Fibroblast of skin of left biceps (primary cell): ENCODE data around the gene PRRC1.
"Not testable (repeated sequence)": the region's sequence is repeated elsewhere in the genome, so short reads cannot be mapped to it uniquely, and the experiment has no call there.

Experiments
- DNase-seq, 2 experiments: peaks; one replicate each; pipeline ENCODE4 v3.0.0-alpha.2; 2013; ENCODE audit warnings: low read depth in 2 of 2

PRRC1 gene

DNA sequence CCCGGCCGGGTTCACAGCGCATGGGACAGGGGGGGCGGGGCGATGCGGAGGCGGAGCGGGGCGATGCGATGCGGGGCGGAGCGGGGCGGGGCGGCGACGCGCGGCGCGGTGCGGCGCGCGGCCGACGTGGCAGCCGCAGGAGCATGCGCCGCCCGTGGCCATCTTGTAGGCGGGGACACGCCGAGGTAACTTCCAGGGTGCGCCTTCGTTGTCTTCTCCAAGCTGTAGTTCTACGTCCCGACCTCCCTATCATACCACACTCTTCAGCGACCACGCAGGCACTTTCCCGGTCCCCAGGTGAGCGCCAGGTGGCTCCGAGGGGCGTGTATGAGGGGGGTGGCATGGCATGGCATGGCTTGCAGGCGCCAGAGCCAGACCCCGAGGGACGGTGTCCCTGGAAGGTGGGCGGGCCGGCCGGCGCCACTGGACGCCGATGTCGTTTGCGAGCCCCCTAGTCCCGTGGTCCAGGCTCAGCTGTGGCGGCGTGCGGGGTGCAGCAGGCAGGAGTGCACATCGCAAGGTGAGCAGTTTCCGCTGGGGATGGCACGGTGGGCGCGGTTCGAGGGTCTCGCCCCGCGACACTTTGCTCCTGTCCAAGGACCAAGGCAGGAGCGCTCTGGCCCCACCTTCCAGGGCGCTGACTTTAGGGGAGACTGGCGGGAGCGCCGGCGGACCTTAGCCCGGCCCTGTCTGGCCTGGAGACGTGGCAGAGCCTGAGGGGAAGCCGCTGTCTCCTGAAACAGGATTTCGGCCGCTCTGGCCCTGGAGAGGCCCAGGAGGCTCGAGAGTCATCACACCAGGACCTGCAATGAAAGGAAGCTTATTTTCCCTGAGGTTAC lies at the start of gene PRRC1:
TSS of gene PRRC1 (plus strand) at position 161 of the 839 bp plus-strand sequence. CDS start 5,840 bp downstream, outside the sequence.
- peak; percentile 43 to 49 for DNase-seq

DNA sequence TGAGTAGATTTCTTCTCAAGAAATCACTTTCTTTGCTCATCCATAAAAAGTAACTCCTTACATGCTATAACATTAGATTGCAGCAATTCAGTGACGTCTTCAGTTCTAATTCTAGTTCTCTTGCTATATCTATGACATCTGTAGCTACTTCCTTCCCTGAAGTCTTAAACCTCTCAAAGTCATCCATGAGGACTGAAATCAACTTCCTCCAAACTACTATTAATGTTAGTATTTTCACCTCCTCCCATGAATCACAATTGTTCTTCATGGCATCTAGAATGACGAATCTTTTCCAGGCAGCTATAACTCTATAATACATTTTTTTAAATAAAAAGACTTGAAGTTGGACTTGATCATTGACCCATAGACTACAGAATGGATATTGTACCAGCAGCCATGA lies 46.2 kb upstream of the PRRC1 start:
- no peak for DNase-seq

DNA sequence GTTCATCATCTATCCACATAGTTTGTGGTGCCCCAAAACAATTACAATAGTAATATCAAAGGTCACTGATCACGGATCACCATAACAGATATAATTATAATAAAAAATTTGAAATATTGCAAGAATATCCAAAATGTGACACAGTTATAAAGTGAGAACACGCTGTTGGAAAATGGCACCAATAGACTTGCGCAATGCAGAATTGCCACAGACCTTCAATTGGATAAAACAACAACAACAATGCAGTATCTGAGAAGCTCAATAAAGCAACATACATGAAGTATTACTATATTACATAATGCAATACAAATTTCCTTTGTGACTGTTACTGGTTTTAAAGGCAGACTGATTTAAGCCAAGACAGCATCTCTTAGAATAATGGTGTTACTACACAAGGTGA lies 44.7 kb upstream of the PRRC1 start:
- no peak for DNase-seq

DNA sequence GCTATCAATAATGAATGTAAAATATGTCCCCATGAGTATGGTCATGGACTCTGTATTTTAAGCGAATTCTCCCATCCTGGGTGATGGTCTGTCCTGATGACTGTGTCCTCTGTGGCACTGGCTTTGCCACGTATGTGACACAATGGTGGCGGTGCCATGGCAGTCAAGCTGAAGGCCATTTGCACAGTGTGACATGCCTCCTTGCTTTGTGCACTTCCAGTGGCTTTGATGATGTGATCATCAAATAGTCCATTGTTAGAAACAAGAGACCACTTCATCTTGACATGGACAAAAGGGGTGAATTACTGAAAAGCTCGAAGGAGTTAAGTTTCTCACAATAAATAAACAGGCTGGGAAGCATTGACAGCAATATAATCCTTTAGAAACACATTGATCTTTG lies 31.0 kb upstream of the PRRC1 start:
- DNase-seq, result no peak

DNA sequence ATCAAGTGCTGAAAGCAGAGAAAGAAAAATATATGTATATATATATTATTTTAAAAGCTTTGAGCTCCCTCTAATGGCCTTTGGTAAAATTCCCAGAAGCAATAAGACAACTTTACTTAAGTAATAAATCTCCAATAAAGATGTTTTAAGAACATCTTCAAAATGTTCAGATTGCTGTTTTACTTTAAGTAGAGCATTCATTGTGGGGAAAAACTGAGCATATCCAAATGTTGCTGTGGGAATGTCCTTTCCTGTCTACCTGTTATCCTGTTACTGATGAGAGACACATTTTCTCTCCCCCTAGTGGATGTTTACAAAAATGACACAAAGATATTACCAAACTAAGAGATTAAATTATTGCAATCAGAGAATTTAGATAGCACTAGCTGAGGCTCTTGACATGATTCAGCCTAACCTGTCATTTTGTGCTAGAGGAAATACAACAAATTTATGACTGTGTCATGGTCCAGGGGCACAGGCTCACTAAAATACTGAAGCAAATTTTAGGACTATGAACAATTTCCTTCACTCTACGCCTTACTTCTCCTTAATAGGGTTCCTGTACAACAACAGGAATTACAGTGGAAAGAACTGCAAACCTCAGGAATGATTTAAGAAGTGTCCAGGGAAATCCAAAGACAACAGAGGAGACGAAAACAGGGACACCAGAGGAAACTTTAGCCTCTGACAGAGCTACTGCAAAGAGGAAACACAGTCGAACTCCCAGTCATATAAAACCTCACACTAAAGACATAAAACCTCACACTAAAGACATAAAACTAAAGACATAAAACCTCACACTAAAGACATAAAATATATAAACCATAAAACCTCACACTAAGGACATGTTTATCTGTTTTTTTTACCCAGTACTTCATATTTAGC lies 24.3 kb upstream of the PRRC1 start:
- peak; percentile 10 to 29 for DNase-seq

DNA sequence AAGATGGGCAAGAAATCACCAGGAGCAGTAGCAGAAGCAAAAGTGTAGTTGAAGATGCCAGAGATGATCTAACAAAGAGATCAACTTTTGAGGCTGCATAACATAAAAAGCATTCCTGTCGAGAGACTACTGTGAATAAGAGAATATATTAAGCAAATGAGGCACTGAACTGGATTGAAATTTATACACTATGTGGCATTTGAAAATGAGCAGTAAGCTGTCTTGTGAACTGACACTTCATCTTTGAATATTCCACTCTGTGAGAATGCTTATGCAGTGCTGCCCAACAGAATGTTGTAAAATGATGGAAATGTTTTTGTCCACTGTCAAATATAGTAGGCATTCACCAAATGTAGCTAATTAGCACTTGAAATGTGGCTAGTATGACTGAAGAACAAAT lies 18.9 kb upstream of the PRRC1 start:
- DNase-seq, result no peak

DNA sequence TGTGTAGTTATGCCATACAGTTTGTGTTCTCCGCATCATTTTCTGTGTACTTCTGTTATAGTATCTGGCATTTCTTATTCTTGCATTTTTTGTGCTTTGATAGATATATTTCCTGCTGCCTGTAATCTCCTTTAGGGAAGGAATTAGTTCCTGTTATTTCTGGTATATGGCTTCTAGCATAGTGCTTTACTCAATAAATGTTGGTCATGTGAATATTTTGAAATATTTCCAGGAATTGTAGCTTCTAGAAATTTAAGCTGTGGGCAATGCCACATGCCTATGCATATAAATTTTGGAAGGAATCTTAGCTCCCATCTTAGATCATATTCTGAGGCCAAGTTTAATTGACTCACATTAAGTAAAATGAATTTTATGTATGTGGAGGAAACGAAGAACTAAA lies 11.5 kb upstream of the PRRC1 start:
- no peak for DNase-seq

DNA sequence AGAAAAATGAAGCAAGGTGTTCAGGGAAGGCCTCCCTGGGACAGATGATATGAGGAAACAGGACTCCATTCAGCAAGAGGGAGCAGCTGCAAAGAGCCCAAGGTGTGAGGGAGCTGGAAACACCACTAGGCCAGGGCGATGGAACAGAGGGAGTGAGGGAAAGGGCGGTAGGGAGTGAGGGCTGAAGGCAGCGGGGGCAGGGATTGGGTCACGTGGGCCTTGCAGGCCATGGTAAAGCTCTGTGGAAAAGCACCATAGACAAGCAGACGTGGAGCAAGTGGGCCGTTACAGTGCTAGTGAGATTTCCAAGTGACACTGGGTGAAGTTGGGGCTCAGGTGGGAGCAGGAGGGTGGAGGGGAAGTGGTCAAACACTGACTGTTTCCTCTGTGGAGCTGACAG lies 10.8 kb upstream of the PRRC1 start:
- DNase-seq, result no peak

DNA sequence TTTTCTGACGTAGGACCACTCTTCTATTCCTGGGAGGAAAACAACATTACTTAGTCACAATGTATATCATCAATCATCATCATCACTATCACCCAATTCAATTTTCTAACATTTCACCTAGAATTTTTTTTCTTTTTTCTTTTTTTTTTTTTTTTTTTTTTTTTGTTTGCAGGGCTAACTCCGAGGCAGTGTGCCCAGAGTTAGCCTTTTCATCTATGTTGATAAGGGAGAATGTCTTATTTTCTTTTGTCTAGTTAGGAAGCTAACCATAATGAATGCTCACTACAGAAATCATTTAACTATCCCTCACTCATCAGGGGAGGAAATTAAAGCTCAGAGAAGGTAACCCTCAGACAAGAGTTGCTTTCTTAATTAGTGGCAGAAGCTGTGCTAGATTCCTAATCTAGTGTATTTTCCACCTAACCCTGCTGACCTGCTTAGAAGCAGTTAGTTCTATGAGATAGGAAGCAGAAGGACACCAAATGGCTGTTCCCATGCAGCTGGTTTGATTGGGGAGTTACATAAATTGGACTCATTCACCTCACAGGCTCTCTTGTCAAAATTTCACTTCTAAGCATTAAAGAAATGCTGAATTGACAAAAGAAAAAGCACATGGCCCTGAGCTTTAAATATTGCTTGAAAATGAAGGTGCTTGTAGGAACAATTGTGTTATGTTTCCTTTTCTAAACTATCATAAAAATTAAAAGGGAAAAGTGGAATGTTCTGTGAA lies 8.6 kb upstream of the PRRC1 start:
- no peak for DNase-seq

DNA sequence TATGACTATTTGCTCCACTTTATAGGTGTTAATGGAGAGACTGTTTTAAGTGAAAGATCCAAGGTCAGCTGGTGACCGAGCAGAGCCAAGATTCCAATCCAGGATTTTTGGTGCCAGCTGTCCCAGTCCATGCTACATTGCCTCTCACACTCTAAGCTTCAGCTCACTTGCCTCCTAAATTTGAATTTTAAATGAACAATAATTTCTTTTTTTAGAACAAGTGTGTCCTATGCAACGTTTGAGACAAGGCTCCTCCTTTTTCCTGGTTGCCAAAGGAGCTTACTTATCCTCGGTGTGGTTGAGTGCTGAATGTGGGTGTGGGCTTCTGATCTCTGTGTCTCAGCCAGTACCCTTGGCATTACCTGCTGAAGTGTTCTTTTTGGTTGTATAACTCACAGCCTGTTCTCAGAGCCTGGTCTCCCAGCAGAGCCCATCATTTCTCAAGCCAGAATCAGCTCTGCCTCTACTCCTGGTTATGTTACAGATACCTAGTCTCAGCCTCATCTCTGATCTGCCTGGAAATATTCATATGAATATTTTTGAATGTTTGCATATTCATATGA lies 4.0 kb upstream of the PRRC1 start:
- no peak for DNase-seq

DNA sequence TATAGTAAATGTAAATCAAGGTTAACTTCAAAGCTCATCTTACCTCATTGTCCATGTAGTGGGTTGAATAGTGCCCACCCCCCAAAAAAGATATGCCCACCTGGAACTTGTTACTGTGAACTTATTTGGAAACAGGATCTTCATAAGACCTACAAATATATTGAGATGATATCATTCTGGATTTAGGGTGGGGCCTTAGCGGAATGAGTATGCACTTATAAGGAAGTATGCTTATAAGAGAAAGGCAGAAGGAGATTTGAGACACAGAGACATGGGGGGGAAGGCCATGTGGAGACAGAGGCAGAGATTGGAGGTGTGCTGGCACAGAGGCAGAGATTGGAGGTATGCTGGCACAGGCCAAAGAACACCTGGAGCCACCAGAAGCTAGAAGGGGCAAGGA lies 2.6 kb upstream of the PRRC1 start:
- no peak for DNase-seq

DNA sequence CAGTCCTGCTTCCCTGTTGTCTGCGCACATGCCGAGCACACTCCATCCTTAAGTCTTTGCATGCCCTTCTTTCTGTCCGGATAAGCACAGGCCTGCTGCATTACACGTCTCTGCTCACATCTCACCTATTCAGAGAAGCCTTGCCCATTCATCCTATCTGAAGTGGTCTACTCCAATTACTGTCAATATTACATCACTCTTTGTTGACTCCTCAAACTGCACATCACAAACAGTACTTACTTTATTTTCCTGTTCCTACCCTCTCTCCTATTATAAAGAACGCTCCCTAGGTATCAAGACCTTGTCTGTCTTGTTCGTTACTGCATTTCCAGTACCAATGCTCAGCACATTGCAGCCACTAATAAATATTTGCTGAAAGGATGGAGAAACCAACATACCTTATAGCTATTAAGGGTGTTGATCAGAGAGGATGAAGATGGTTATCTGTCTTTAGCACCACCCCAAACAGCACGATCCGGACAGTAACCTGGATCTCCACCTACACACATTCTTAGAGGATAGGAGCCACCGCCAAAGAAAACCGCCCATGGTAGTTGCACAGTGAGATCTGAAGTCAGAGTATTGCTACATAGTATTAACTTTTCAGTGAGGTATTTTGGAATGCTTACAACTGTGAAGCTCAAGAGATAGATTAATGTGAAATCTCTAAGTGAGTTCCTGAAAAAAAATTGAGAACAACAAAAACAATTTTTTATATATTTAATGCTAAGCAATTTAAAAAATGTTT lies 1.6 kb upstream of the PRRC1 start:
- DNase-seq, result no peak

DNA sequence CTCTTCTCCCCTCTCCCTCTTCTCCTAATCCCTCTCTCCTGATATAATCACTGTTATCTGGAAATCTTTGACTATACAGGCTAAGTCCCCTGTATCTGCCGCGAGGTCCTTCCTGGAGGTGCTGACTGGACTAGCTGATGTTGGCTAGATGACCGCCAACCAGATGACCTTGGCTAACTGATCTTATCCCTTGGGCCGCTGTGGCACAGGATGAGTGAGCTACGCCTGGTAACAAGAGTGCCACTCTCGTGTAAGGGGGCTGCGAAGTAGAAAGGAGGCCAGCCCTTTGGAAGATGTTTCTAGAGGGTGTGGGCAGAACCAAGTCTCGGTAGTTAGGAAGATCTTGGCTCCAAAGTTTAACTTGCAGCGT lies 345 bp upstream of the PRRC1 start:
- no peak for DNase-seq

DNA sequence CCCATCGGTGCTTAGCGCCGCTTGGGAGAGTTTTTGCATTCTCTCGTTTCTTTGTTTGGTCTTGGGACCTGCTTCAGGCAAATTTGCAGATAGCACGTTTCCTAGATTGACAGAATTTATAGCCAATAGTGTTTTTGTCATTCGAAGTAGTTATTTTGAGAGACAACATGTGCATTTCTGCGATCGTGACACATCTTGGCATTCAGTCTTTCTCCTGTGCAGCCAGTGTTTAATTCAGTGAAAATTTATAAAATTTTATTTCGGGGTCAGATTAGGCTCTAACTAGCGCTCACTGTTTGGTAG lies 830 bp downstream of the PRRC1 start:
- DNase-seq, result peak; percentile 17 to 20

DNA sequence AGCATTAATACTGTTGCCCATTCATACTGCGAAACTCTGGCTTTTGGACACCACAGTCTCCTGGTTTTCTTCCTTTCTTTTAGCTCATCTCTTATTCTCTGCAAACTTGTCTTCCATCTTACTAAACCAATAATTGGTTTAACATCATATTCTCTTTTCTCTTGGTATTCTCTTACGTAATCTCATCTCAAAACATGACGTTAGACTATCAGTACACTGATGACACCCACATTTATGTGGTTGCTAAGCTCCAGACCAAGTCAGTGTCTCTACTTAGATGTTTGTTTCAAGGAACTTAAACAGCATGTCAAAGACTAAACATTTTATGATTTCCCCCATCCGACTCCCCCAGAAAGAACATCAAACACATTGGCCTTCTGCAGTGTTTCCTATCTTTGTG lies 2.1 kb downstream of the PRRC1 start:
- no peak for DNase-seq

DNA sequence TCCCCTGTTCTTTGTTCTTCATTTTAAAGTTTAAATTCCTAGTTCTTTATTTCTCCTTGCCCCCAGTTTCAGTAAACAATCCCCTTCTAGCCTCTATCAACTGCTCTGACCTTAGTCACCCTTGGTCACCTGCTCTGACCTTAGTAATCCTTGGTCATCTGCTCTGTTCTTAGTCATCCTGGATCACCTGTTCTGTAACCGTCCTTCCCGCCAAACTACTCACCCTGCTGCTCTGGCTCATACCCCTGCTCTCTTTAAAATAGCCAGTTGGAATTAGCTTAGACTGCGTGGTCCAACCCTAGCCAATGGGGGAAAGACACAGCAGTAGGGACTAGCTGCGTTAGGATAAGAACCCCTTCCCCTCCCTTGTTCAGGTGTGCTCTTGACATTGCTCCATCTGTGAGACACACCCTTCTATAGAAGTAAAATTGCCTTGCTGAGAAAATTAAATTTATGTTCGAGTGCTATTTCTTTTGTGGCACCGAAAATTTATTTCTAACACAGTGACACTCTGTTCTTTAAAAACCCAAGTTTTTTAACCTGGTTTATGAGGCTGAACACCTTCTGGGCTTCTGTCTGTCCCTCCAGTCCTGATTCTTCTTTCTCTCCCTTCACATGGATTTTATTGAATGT lies 3.8 kb downstream of the PRRC1 start:
- DNase-seq, result no peak

DNA sequence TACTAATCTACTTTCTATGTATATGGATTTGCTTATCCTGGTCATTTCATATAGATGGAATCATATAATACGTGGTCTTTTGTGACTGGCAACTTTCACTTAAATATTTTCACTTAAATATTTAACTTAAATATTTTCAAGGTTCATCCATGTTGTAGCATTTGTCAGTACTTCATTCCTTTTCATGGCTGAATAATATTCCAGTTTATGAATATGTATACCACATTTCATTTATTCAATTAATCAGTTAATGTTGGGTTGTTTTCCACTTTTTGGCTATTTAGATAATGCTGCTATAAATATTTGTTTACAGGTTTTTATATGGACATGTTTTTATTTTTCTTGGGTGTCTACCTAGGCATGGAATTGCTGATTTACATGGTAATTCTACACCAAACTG lies 7.7 kb downstream of the PRRC1 start:
- DNase-seq, result no peak

DNA sequence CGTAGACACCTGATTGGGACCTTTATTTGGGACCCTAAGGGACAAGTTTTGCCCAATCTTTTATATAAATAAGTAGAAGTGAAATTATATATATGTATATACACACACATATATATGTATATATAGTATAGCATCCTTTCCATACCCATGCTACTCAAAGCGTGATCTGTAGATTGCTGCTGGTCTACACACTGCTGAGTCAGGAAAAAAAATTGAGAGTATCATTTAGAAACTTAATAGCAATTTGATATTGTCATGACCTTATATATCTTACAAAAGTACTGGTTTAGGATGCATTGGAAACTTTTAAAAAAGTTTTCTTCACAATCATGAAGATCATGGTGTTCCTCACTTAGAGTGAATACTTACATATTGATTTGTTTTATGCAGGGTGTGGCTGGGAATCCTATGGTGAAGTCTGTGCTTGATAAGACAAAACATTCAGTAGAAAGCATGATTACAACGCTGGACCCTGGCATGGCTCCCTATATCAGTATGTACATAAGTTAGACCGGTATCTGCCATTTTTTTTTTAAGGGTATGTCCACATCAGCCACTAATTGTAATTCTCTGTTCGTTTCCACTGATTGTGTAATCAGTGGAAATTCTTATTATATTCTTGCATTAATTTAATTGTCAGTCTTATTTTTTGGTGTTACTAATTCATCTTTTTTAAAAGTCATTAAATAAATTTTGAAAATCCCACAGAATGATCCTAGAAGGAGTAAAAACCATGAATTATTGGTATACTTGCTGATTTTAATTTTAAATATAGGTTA lies 12.7 kb downstream of the PRRC1 start:
- DNase-seq, result no peak

DNA sequence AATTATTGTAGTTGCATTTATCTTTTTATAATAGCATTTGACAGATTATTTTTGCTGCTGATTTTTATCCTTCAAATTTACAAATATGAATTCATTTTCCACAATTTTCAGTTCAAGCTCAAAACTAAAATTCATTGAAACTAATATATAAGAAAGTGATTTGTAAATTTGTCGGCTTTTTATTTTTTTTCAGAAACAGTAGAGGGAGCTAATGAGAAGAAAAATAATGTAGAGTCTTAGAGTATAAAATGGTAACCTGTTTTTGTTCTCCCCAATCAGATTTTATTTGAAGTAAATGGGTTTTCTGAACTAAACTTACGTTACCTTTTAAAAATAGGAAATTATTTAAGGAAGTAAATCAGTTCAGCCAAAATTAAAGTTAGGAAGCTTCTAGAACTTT lies 19.2 kb downstream of the PRRC1 start:
- DNase-seq, result no peak

DNA sequence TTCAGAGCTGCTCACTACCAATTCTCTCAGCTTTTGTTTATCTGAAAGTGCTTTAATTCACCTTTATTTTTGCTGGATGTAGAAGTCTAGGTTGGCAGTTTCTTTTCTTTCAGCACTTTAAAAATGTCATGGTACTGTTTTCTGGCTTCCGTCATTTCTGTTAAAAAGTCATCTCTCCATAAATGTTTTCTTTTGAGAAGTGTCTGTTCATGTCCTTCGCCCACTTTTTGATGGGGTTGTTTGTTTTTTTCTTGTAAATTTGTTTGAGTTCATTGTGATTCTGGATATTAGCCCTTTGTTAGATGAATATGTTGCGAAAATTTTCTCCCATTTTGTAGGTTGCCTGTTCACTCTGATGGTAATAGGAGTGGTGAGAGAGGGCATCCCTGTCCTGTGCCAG lies 23.1 kb downstream of the PRRC1 start:
- not testable (repeated sequence) for DNase-seq
